B cell (primary cell): ENCODE results near the gene TMEM18. TPM values are rescaled to one million over a fixed set of nuclear protein-coding genes. Genes with fewer than 3 reads are reported as not detected.

Experiments used
- ATAC-seq: fragments of 200-7000 bp; cut with Tn5 transposase; one replicate; pipeline ENCODE4 v1.10.0; 2021; ENCODE audit warnings: low read depth, mild to moderate bottlenecking, moderate number of reproducible peaks, moderate library complexity
- CTCF ChIA-PET: fragments of 350-600 bp; sonication (Branson Sonifier 250); formaldehyde crosslinking; loops from one replicate; lab custom pipeline; 2021; ENCODE audit warnings: antibody characterized with exemption, inconsistent platforms; lab: Charles Lee
- POLR2A ChIA-PET: fragments of 350-600 bp; sonication (Branson Sonifier 250); formaldehyde crosslinking; loops from one replicate; lab custom pipeline; 2021; ENCODE audit warnings: antibody characterized with exemption; lab: Charles Lee
- DNase-seq: peaks from one replicate; pipeline ENCODE4 v3.0.0; 2013
- H2AFZ ChIP-seq: 2 replicates; pipeline ENCODE4 v1.6.1; 2012; ENCODE audit warnings: mild to moderate bottlenecking, low read depth, low read length; ENCODE audit not compliant: insufficient read depth, poor library complexity, severe bottlenecking
- H3K27ac ChIP-seq, 2 donors: 1 replicate in 1 of 2; 2 replicates in 1 of 2; pipeline ENCODE4 v1.5.1; 2012 to 2013; ENCODE audit warnings: low read length in 2 of 2, mild to moderate bottlenecking in 2 of 2, moderate library complexity in 1 of 2
- H3K27me3 ChIP-seq, 4 experiments: fragments of 200-600 bp in 1 of 4; sonication (generic) in 1 of 4; replicated peaks in 1 of 4; 1 replicate in 2 of 4; 2 replicates in 2 of 4; pipeline versions ENCODE4 v1.6.1 to v1.7.0; 2013 to 2016; ENCODE audit warnings: low read length in 3 of 4, mild to moderate bottlenecking in 2 of 4, mixed read lengths in 1 of 4, moderate library complexity in 1 of 4; ENCODE audit not compliant: insufficient read depth in 4 of 4, control insufficient read depth in 3 of 4; ENCODE audit errors: control extremely low read depth in 1 of 4
- H3K36me3 ChIP-seq, 2 experiments: replicated peaks in 1 of 2; 1 replicate in 1 of 2; 2 replicates in 1 of 2; pipeline versions ENCODE4 v1.6.1 to v1.7.1; 2013; ENCODE audit warnings: low read length in 1 of 2; ENCODE audit not compliant: insufficient read depth in 2 of 2, control insufficient read depth in 1 of 2; ENCODE audit errors: control extremely low read depth in 1 of 2, extremely low read depth in 1 of 2
- H3K4me1 ChIP-seq, 2 donors: fragments of 200-600 bp in 1 of 2; sonication (generic) in 1 of 2; 1 replicate in 1 of 2; 2 replicates in 1 of 2; pipeline versions ENCODE4 v1.5.1 to v1.6.1; 2013 to 2017; ENCODE audit warnings: low read length in 2 of 2; ENCODE audit not compliant: control insufficient read depth in 2 of 2, insufficient read depth in 2 of 2
- H3K4me2 ChIP-seq: replicated peaks from 2 replicates; pipeline ENCODE3; 2012; ENCODE audit warnings: mild to moderate bottlenecking, low read depth, low read length; ENCODE audit not compliant: poor library complexity, severe bottlenecking
- H3K4me3 ChIP-seq, 5 experiments: fragments of 200-600 bp in 1 of 5; sonication (generic) in 1 of 5; 1 replicate in 3 of 5; 2 replicates in 2 of 5; pipeline versions ENCODE4 v1.5.1 to v1.7.0; 2011 to 2016; ENCODE audit warnings: low read length in 4 of 5, mild to moderate bottlenecking in 4 of 5, low read depth in 2 of 5, control low read depth in 1 of 5, moderate library complexity in 1 of 5; ENCODE audit not compliant: insufficient read depth in 1 of 5; ENCODE audit errors: control extremely low read depth in 1 of 5, extremely low read depth in 1 of 5
- H3K79me2 ChIP-seq: fragments of 200-600 bp; sonication (generic); one replicate; pipeline ENCODE4 v1.6.0; 2016; ENCODE audit warnings: low read length; ENCODE audit not compliant: control insufficient read depth, insufficient read depth
- H3K9ac ChIP-seq: fragments of 200-600 bp; sonication (generic); 2 replicates; pipeline ENCODE4 v1.6.1; 2017; ENCODE audit warnings: mild to moderate bottlenecking, low read length, moderate library complexity
- H3K9me3 ChIP-seq, 3 donors: one replicate each; pipeline versions ENCODE4 v1.6.1 to v1.7.1; 2013; ENCODE audit warnings: low read length in 2 of 3; ENCODE audit not compliant: control insufficient read depth in 2 of 3, insufficient read depth in 1 of 3; ENCODE audit errors: control extremely low read depth in 1 of 3
- H4K20me1 ChIP-seq: 2 replicates; pipeline ENCODE4 v1.6.0; 2012; ENCODE audit warnings: mild to moderate bottlenecking, low read length; ENCODE audit not compliant: insufficient read depth, control insufficient read depth, poor library complexity, severe bottlenecking
- H3K27ac Mint-ChIP-seq: one replicate; pipeline ENCODE4 v1.8.0; 2021; ENCODE audit warnings: mixed read lengths
- H3K27me3 Mint-ChIP-seq: one replicate; pipeline ENCODE4 v1.8.0; 2021; ENCODE audit warnings: mixed read lengths
- H3K4me1 Mint-ChIP-seq: one replicate; pipeline ENCODE4 v1.8.0; 2021; ENCODE audit warnings: mixed read lengths
- H3K4me3 Mint-ChIP-seq: one replicate; pipeline ENCODE4 v1.8.0; 2021; ENCODE audit warnings: mixed read lengths
- H3K9me3 Mint-ChIP-seq: one replicate; pipeline ENCODE4 v1.8.0; 2022; ENCODE audit warnings: mixed read lengths; ENCODE audit not compliant: insufficient read depth
- CTCF ChIP-seq: fragments of 200-600 bp; IDR thresholded peaks from one replicate; pipeline ENCODE4 v1.8.0; 2022; ENCODE audit warnings: antibody characterized with exemption, mild to moderate bottlenecking
- EZH2 ChIP-seq: IDR thresholded peaks from 2 replicates; pipeline ENCODE4 v1.6.1; 2012; ENCODE audit warnings: borderline replicate concordance, low read depth, mild to moderate bottlenecking, moderate library complexity, low read length; ENCODE audit not compliant: insufficient read depth, poor library complexity, severe bottlenecking
- WGBS: methylation state at CpG from one replicate; pipeline ENCODE4 v1.1.5; 2013; ENCODE audit warnings: missing lambda C conversion rate; ENCODE audit not compliant: insufficient coverage; 5-methylcytosine and 5-hydroxymethylcytosine counted together
- intact Hi-C: fragments of 100-400 bp; cut with micrococcal nuclease; formaldehyde crosslinking; loops from one replicate; pipeline ENCODE4 v1.10.0; 2022
- polyA plus RNA-seq: library from polyadenylated mRNA; depleted of rRNA; stranded (reverse); fragments of >200 nt; gene quantifications from 2 replicates; pipeline ENCODE4 v1.2.3, GENCODE V29; 2012
- total RNA-seq, 2 donors: library from RNA; stranded (reverse); fragments of 120-200 nt in 1 of 2; gene quantifications; 1 replicate in 1 of 2; 2 replicates in 1 of 2; pipeline versions ENCODE4 v1.2.3 to v1.2.4, GENCODE V29; 2013 to 2022

The TMEM18 gene
- total and polyA plus RNA-seq, 2 donors (not counting 1 experiment from before 2014, with no cell fraction given), result 14.4 to 38.5 TPM

GRCh38 chr2:630451-631320 lies 46.5 kb downstream of the TMEM18 start:
- TF ChIP-seq EZH2 (no peak), CTCF (no peak)
- Histone ChIP-seq H3K9ac (no peak overlapping the region), H3K4me3 (no peak overlapping the region), H3K4me1 (no peaks in the 10 kb centered on the region), H3K27me3 (peaks cover 0 to 3% (median 0%) of the 10 kb centered on the region in 4 experiments), H2AFZ (no peak overlapping the region), H3K79me2 (no peaks in the 10 kb centered on the region), H3K9me3 (peaks cover 0 to 2% (median 0%) of the 10 kb centered on the region in 3 donors), H3K36me3 (no peaks in the 10 kb centered on the region), H3K27ac (no peak overlapping the region), H4K20me1 (no peaks in the 10 kb centered on the region), H3K4me2 (no peak overlapping the region)
- DNase-seq (no peak), ATAC-seq (no peak)
- POLR2A ChIA-PET, result no interaction called here
- CTCF ChIA-PET, result no interaction called here
- WGBS, result no CpG with 5 or more reads among the region's 1 CpG
- no peaks in the 10 kb centered on the region for H3K9me3 Mint-ChIP-seq
- H3K27ac Mint-ChIP-seq, result no peak overlapping the region
- no peak overlapping the region for H3K4me3 Mint-ChIP-seq
- H3K27me3 Mint-ChIP-seq, result peaks cover 13% of the 10 kb centered on the region
- H3K4me1 Mint-ChIP-seq, result no peaks in the 10 kb centered on the region
- intact Hi-C loops, result loop anchor here (10.0 kb wide), 1 partner anchor 166 kb away; no protein-coding TSS in a partner anchor

GRCh38 chr2:629961-630360 lies 47.2 kb downstream of the TMEM18 start:
- Histone ChIP-seq H3K4me3 (no peak overlapping the region), H3K4me1 (no peaks in the 10 kb centered on the region), H3K9ac (no peak overlapping the region), H3K36me3 (no peaks in the 10 kb centered on the region), H3K9me3 (peaks cover 0 to 2% (median 0%) of the 10 kb centered on the region in 3 donors), H2AFZ (no peak overlapping the region), H3K79me2 (no peaks in the 10 kb centered on the region), H4K20me1 (no peaks in the 10 kb centered on the region), H3K4me2 (no peak overlapping the region), H3K27me3 (peaks cover 0 to 3% (median 0%) of the 10 kb centered on the region in 4 experiments), H3K27ac (no peak overlapping the region)
- intact Hi-C loops, result loop anchor here (10.0 kb wide), 1 partner anchor 165 kb away; no protein-coding TSS in a partner anchor
- Mint-ChIP-seq H3K4me1 (no peaks in the 10 kb centered on the region), H3K27ac (no peak overlapping the region), H3K9me3 (no peaks in the 10 kb centered on the region), H3K27me3 (peaks cover 16% of the 10 kb centered on the region), H3K4me3 (no peak overlapping the region)
- TF ChIP-seq CTCF (no peak), EZH2 (no peak)
- ChIA-PET CTCF (interaction anchor here (0.9 kb wide), 1 partner anchor 384 kb away, joined by 4 read pairs; no protein-coding TSS in a partner anchor), POLR2A (no interaction called here)
- ATAC-seq, result no peak
- no CpG with 5 or more reads among the region's 2 CpGs for WGBS
- no peak for DNase-seq
